Calu3 (cell line): Measurements from ENCODE around the gene EIF3A. TPM values are rescaled to one million over a fixed set of nuclear protein-coding genes. Genes with fewer than 3 reads are reported as not detected.
"Not testable (repeated sequence)": the region's sequence is repeated elsewhere in the genome, so short reads cannot be mapped to it uniquely, and the experiment has no call there.

ENCODE experiments used
- BruUV-seq: library from RNA; stranded (reverse); fragments of 400-500 nt; replicated peaks from 2 replicates; lab custom pipeline; 2021; lab: Mats Ljungman, UMichigan
- CTCF ChIA-PET: fragments of 300-600 bp; sonication (Branson Sonifier 250); formaldehyde crosslinking; loops from one replicate; lab custom pipeline; 2022; ENCODE audit warnings: antibody characterized with exemption; lab: Charles Lee
- DNase-seq: peaks from one replicate; pipeline ENCODE4 v3.0.0; 2022
- H3K27ac Mint-ChIP-seq: one replicate; pipeline ENCODE4 v1.8.0; 2022; ENCODE audit warnings: mixed read lengths; ENCODE audit not compliant: unreplicated experiment
- H3K27me3 Mint-ChIP-seq: one replicate; pipeline ENCODE4 v1.8.0; 2022; ENCODE audit warnings: mixed read lengths; ENCODE audit not compliant: unreplicated experiment
- H3K36me3 Mint-ChIP-seq: one replicate; pipeline ENCODE4 v1.8.0; 2022; ENCODE audit warnings: mild to moderate bottlenecking, moderate library complexity, mixed read lengths; ENCODE audit not compliant: insufficient read depth, unreplicated experiment
- H3K4me1 Mint-ChIP-seq: one replicate; pipeline ENCODE4 v1.8.0; 2022; ENCODE audit warnings: mild to moderate bottlenecking, low read depth, mixed read lengths; ENCODE audit not compliant: unreplicated experiment
- H3K4me3 Mint-ChIP-seq: one replicate; pipeline ENCODE4 v1.8.0; 2022; ENCODE audit warnings: mild to moderate bottlenecking, low read depth, moderate library complexity, mixed read lengths; ENCODE audit not compliant: unreplicated experiment
- H3K9me3 Mint-ChIP-seq: one replicate; pipeline ENCODE4 v1.8.0; 2022; ENCODE audit warnings: low read depth, mixed read lengths; ENCODE audit not compliant: unreplicated experiment
- CTCF ChIP-seq: fragments of 200-600 bp; IDR thresholded peaks from one replicate; pipeline ENCODE4 v1.8.0; 2022; ENCODE audit warnings: antibody characterized with exemption; ENCODE audit not compliant: unreplicated experiment
- intact Hi-C: fragments of 100-400 bp; cut with micrococcal nuclease; formaldehyde crosslinking; loops from one replicate; pipeline ENCODE4 v1.10.0; 2022; ENCODE audit not compliant: unreplicated experiment
- total RNA-seq: library from RNA; stranded (reverse); gene quantifications from 2 replicates; pipeline ENCODE4 v1.2.3, GENCODE V29; 2022

EIF3A gene
- total RNA-seq, 1 experiment from 2014 or later, result 104 TPM

- BruUV-seq, H3K27me3 Mint-ChIP-seq, DNase-seq, H3K9me3 Mint-ChIP-seq, H3K4me3 Mint-ChIP-seq, H3K27ac Mint-ChIP-seq, CTCF ChIA-PET, intact Hi-C loops: not testable (repeated sequence)
- Mint-ChIP-seq H3K4me1 (peaks cover 15% of the 10 kb centered on the region), H3K36me3 (peaks cover 12% of the 10 kb centered on the region)
These were observed 25.3 kb upstream of the EIF3A start for GRCh38 chr10:119105899-119106298.

- no peak for DNase-seq
- TF ChIP-seq CTCF, result no peak
- peaks cover 9% of the 10 kb centered on the region for H3K36me3 Mint-ChIP-seq
These were observed 24.5 kb upstream of the EIF3A start for GRCh38 chr10:119105155-119105554.

GRCh38 chr10:119104654-119105015, 24.0 kb upstream of the EIF3A start:
- H3K27me3 Mint-ChIP-seq, result no peaks in the 10 kb centered on the region
- peak overlapping the region; percentile 66 for H3K4me3 Mint-ChIP-seq
- peaks cover 6% of the 10 kb centered on the region for H3K36me3 Mint-ChIP-seq
- H3K9me3 Mint-ChIP-seq, result no peaks in the 10 kb centered on the region
- CTCF ChIA-PET, result interaction anchor here (0.8 kb wide), 1 partner anchor 13 kb away, joined by 3 read pairs; no protein-coding TSS in a partner anchor
- peaks cover 15% of the 10 kb centered on the region for H3K4me1 Mint-ChIP-seq
- intact Hi-C loops, result no loop called here
- TF ChIP-seq CTCF, result no peak
- no peak overlapping the region for H3K27ac Mint-ChIP-seq
- BruUV-seq, result no TSS peak
- no peak for DNase-seq

More at GRCh38 chr10:119105155-119105554, 24.5 kb upstream of the EIF3A start:
- peak overlapping the region; percentile 66 for H3K4me3 Mint-ChIP-seq
- CTCF ChIA-PET, result interaction anchor here (0.8 kb wide), 1 partner anchor 14 kb away, joined by 3 read pairs; no protein-coding TSS in a partner anchor
- intact Hi-C loops, result no loop called here
- peaks cover 15% of the 10 kb centered on the region for H3K4me1 Mint-ChIP-seq
- TSS peak; percentile 64 for BruUV-seq
- H3K27ac Mint-ChIP-seq, result no peak overlapping the region
- no peaks in the 10 kb centered on the region for H3K9me3 Mint-ChIP-seq
- H3K27me3 Mint-ChIP-seq, result no peaks in the 10 kb centered on the region

- no peak for TF ChIP-seq CTCF
- CTCF ChIA-PET, result interaction anchor here (0.7 to 0.8 kb wide), 2 partner anchors 13 to 1646 kb away, joined by 3 read pairs; no protein-coding TSS in a partner anchor
- Mint-ChIP-seq H3K4me3 (peak within 1 kb of the TSS; percentile 66), H3K27me3 (no peaks in the 10 kb centered on the region), H3K27ac (no peak within 1 kb of the TSS), H3K4me1 (peaks cover 15% of the 10 kb centered on the region), H3K9me3 (no peaks in the 10 kb centered on the region), H3K36me3 (peaks cover 6% of the 10 kb centered on the region)
- no TSS peak for BruUV-seq
- intact Hi-C loops, result no loop called here
- peak; percentile 66 for DNase-seq
These were observed 23.5 kb upstream of the EIF3A start, which contains the start of gene DENND10 for GRCh38 chr10:119103903-119104653. Gene DENND10 (plus strand): TSS chr10:119104113. CDS start chr10:119104143, 30 bp downstream.
